ENCODE results near the gene S1PR5. TPM values are rescaled to one million over a fixed set of nuclear protein-coding genes. Genes with fewer than 3 reads are reported as not detected.

S1PR5 gene
- 1.6 TPM in 1 of 2 replicates, not detected in the other for total RNA-seq

GRCh38 chr19:10517361-10517759 is at the start of gene S1PR5:
TSS of gene S1PR5 (minus strand) at chr19:10517447. CDS start at chr19:10515011, 2,436 bp downstream.

GRCh38 chr19:10565567-10566407 is 48.5 kb upstream of the S1PR5 start, which contains the start of gene KRI1:
TSS of gene KRI1 (minus strand) at chr19:10566010. CDS start at chr19:10565999, 11 bp downstream.

GRCh38 chr19:10543420-10544241 is 26.4 kb upstream of the S1PR5 start, which contains the start of gene ATG4D:
TSS of gene ATG4D (plus strand) at chr19:10543904. CDS start at chr19:10544091, 187 bp downstream.

GRCh38 chr19:10503002-10503789 is 14.1 kb downstream of the S1PR5 start, which contains the start of gene KEAP1:
TSS of gene KEAP1 (minus strand) at chr19:10503356. CDS start at chr19:10500033, 3,323 bp downstream.

Other genes with a start within 250 kb of the S1PR5 start
- 13.4 and 44.2 TPM in 2 replicates for gene ICAM1, start 246.3 kb downstream of the S1PR5 start, total RNA-seq
- gene ICAM4, start 230.5 kb downstream of the S1PR5 start, total RNA-seq = 0.18 and 0.38 TPM in 2 replicates
- gene ICAM5, start 227.5 kb downstream of the S1PR5 start, total RNA-seq = under 0.01 and 0.56 TPM in 2 replicates
- gene ZGLP1, start 207.6 kb downstream of the S1PR5 start, total RNA-seq = 0.27 and 0.38 TPM in 2 replicates
- gene FDX2, start 201.4 kb downstream of the S1PR5 start, total RNA-seq = 16.9 and 17.2 TPM in 2 replicates
- 9.0 and 11.7 TPM in 2 replicates for gene RAVER1, start 183.9 kb downstream of the S1PR5 start, total RNA-seq
- 13.5 and 17.4 TPM in 2 replicates for gene ICAM3, start 177.8 kb downstream of the S1PR5 start, total RNA-seq
- gene TYK2, start 136.9 kb downstream of the S1PR5 start, total RNA-seq = 89.1 and 109 TPM in 2 replicates
- 355 and 421 TPM in 2 replicates for gene CDC37, start 113.9 kb downstream of the S1PR5 start, total RNA-seq
- 1.6 and 5.0 TPM in 2 replicates for gene PDE4A, start 96.9 kb downstream of the S1PR5 start, total RNA-seq
- 86.8 and 103 TPM in 2 replicates for gene KEAP1, start 14.1 kb downstream of the S1PR5 start, total RNA-seq
- gene ATG4D, start 26.5 kb upstream of the S1PR5 start, total RNA-seq = 11.3 and 14.5 TPM in 2 replicates
- gene KRI1, start 48.6 kb upstream of the S1PR5 start, total RNA-seq = 7.7 and 12.5 TPM in 2 replicates
- gene CDKN2D, start 51.5 kb upstream of the S1PR5 start, total RNA-seq = 4.8 and 7.5 TPM in 2 replicates
- 0.09 TPM in 1 of 2 replicates, not detected in the other for gene AP1M2, start 69.9 kb upstream of the S1PR5 start, total RNA-seq
- gene SLC44A2, start 108.1 kb upstream of the S1PR5 start, total RNA-seq = 26.1 and 40.2 TPM in 2 replicates
- 116 and 121 TPM in 2 replicates for gene ILF3, start 136.9 kb upstream of the S1PR5 start, total RNA-seq
- gene QTRT1, start 184.0 kb upstream of the S1PR5 start, total RNA-seq = 36.3 and 40.8 TPM in 2 replicates
- gene DNM2, start 200.6 kb upstream of the S1PR5 start, total RNA-seq = 106 and 132 TPM in 2 replicates

All from endothelial cell of coronary artery (primary cell).